GM20000 (cell line): ENCODE results near the gene EMID1.
A peak's percentile ranks its signal among the peaks of the same experiment; 100 is the strongest.

Experiments
- DNase-seq: peaks from one replicate; pipeline ENCODE4 v3.0.0; 2012; ENCODE audit warnings: low spot score
- TF ChIP-seq, protein P1 (sequence below): IDR thresholded peaks from 2 replicates; pipeline ENCODE4 v1.5.1; 2012; ENCODE audit warnings: mild to moderate bottlenecking, control low read depth; ENCODE audit errors: extremely low read depth, missing control alignments

Gene EMID1

DNA sequence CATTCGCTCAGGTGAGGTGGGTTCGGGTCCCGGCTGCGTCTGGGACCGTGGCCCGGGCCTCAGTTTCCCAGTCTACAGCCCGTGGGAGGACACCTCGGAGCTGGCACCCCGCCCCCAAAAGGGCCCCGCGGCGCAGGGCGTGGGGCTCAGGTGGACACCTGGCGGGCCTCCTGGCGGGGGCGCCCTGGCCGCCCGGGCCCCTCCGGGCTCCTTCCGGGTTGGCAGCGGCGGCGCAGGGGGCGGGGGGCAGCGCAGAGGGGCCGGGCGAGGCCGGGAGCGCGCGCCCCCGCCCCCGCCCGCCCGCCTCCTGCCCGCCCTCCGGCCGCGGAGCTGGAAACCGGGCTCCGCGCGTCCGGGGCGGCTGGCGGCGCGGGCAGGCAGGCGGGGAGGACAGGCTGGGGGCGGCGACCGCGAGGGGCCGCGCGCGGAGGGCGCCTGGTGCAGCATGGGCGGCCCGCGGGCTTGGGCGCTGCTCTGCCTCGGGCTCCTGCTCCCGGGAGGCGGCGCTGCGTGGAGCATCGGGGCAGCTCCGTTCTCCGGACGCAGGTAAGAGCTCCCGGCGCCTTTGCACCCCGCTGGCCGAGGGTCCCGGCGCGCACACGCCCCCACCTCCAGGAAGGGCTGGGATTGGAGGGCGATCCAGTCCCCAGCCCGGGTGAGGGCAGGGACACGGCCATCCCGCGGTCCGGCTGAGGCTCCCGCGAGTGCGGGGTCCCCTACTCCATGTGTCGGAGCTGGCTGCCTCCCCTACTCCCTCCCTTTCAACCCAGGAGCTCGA, at the start of gene EMID1:
EMID1 (plus strand) TSS at position 303 of the 778 bp plus-strand sequence; CDS start at position 446, 143 bp downstream.
- TF ChIP-seq, protein P1, sequence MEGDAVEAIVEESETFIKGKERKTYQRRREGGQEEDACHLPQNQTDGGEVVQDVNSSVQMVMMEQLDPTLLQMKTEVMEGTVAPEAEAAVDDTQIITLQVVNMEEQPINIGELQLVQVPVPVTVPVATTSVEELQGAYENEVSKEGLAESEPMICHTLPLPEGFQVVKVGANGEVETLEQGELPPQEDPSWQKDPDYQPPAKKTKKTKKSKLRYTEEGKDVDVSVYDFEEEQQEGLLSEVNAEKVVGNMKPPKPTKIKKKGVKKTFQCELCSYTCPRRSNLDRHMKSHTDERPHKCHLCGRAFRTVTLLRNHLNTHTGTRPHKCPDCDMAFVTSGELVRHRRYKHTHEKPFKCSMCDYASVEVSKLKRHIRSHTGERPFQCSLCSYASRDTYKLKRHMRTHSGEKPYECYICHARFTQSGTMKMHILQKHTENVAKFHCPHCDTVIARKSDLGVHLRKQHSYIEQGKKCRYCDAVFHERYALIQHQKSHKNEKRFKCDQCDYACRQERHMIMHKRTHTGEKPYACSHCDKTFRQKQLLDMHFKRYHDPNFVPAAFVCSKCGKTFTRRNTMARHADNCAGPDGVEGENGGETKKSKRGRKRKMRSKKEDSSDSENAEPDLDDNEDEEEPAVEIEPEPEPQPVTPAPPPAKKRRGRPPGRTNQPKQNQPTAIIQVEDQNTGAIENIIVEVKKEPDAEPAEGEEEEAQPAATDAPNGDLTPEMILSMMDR: peak; percentile 10
- peak; percentile 86 for DNase-seq

DNA sequence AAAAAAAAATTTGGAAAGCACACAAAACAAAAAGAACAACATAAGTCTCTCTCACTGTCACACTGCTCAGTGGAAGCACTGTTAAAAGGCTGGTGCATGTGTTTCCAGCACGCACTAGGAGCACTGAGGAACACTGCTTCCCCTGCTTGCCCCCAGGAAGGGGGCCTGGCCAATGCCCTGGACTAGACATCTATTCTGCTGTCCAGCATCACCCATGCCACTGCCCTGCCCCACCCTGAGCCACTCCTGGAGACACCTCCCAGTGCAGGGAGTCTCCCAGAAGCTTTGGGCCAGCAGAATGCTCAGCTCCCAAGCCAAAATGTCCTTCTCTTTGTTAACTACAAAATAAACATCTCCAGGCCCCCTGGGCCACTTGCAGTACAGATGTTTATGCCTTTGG, 49.7 kb upstream of the EMID1 start:
- TF ChIP-seq, protein P1: no peak
- DNase-seq: no peak

DNA sequence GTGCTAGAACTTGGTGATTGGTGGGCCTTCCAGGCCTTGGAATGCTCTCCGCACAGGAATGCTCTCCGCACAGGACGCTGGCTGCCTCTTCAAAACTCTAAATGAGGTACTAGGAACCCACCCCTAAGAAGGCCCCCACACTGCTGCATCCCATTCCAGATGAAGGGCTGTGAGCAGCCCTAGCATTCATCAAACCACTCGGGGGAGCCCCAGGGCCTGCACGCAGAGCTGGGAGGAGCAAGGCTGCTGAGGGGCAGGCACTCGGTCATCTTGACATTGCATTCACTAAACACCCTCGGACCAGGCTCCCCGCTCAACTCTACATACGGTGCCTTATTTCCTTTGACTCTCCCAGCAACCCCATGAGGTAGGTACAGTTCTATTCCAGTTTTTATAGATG, 49.2 kb upstream of the EMID1 start:
- TF ChIP-seq, protein P1: peak; percentile 20
- DNase-seq: peak; percentile 50

DNA sequence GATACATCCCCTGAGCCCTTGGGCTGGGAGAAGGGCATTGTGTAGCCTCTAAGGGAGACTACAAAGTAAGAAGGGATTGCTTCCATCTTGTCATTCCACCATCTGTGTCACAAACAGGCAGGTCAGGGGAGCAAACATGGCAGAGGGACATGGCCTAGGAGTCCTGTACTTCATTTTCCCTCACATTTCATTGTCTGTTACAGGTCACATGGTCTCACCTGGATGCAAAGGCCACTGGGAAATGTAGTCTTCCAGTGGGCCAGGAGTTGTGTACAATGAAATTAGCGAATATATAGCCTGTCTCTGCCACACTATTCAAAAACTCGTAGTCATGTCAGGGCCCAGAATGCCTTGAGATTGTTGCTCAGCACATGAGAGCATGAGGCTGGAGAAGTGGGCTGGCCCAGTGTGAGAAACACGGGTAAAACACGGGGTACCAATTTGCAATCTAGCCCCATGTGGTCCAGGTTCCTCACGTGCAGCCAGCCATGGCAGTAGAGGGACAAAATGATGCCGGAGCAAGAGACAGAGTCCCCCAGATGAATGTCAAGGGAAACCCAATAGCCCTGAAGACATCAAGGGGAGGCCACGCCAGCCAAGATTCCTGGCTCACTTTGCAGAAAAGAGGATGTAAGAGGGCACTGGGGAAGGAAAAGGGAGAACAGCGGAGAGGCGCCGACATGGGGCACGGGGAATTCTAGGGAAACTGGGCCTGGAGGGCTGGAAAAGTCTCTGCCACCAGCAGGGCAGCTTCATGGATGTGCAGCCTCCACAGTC, 47.7 kb upstream of the EMID1 start:
- DNase-seq: no peak
- TF ChIP-seq, protein P1: no peak

DNA sequence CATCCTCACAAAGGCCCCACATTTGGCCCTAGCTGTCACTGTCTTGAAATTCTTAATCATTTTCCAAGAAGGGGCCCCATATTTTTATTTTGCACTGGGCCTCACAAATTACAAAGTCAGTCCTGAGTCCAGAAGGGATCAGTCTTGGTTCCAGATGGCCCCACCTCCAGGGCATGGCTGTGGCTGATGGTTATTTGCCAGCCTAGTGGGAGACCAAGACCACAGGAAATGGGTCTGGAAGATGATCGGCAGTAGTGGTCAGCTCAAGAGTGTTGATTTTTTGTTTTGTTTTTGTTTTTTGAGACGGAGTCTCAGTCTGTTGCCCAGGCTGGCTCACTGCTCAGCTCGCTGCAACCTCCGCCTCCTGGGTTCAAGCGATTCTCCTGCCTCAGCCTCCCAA, 47.1 kb upstream of the EMID1 start:
- TF ChIP-seq, protein P1: no peak
- DNase-seq: no peak

DNA sequence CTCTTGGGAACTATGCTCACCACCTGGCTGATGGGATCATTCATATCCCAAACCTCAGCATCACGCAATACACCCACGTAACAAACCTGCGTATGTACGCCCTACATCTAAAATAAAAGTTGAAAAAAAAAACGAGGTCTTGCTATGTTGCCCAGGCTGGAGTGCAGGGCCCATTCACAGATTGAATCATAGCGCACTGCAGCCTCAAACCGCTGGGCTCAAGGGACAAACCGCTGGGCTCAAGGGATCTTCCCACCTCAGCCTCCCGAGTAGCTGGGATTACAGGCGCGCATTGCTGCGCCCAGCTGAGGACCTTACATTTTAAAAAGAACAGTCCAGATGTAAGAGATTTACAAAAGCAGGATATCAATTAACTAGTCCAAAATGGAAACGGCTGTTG, 41.9 kb upstream of the EMID1 start:
- TF ChIP-seq, protein P1: no peak

DNA sequence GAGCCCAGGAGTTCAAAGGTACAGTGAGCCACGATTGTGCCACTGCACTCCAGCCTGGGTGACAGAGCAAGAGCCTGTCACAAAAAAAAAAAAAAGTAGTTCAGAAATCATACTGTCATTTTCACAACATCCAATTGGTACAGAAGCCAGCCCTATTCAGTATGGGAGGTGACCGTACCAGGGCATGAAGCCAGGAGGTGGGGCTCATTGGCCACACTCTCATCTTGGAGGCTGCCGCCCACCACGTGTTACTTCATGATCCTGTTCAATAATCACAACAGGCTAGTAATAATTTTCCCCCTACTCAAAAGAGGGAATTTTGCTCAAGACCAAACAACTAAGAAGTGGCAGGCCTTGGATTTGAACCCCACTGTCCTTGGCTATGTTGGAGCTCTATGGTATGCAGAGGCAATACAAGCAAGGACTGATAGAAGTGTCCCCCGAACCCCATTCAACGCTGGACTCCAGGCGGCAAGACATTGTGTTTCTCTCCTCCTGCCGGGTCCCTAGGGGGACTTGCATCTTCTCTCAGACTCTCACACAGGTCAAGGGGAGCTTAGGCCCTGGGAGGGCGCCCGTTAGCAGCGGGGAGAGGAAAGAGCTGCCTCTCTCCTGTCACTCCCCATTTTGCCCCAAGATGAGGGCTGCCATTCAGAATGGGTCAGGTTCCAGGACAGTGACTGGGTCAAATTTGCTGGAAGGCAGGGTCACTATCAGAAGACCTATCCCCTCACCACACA, 40.2 kb upstream of the EMID1 start:
- TF ChIP-seq, protein P1: no peak
- no peak for DNase-seq

More for the DNA sequence above, 41.9 kb upstream of the EMID1 start:
- no peak for DNase-seq
